B cell (primary cell): ENCODE measurements around the gene ZFP3.

Source experiments
- CTCF ChIP-seq: fragments of 200-600 bp; IDR thresholded peaks from one replicate; pipeline ENCODE4 v1.8.0; 2022; ENCODE audit warnings: antibody characterized with exemption, mild to moderate bottlenecking
- EZH2 ChIP-seq: IDR thresholded peaks from 2 replicates; pipeline ENCODE4 v1.6.1; 2012; ENCODE audit warnings: borderline replicate concordance, low read depth, mild to moderate bottlenecking, moderate library complexity, low read length; ENCODE audit not compliant: insufficient read depth, poor library complexity, severe bottlenecking

GRCh38 chr17:5115673-5116651 is 37.7 kb downstream of the ZFP3 start, which contains the start of gene USP6:
- TF ChIP-seq CTCF (no peak), EZH2 (peak; percentile 80)
